Hepatocyte (in vitro differentiated cells): ENCODE results near the gene DUSP14.

Source experiments
- EZH2 ChIP-seq: fragments of 200-600 bp; sonication (generic); IDR thresholded peaks from 2 replicates; pipeline ENCODE4 v1.6.1; 2016; ENCODE audit warnings: antibody characterized with exemption, mild to moderate bottlenecking, borderline replicate concordance
- TF ChIP-seq, protein P1 (sequence below): fragments of 200-600 bp; sonication (generic); IDR thresholded peaks from 2 replicates; pipeline ENCODE4 v1.5.1; 2016; ENCODE audit warnings: antibody characterized with exemption, mild to moderate bottlenecking; ENCODE audit not compliant: poor library complexity

DNA sequence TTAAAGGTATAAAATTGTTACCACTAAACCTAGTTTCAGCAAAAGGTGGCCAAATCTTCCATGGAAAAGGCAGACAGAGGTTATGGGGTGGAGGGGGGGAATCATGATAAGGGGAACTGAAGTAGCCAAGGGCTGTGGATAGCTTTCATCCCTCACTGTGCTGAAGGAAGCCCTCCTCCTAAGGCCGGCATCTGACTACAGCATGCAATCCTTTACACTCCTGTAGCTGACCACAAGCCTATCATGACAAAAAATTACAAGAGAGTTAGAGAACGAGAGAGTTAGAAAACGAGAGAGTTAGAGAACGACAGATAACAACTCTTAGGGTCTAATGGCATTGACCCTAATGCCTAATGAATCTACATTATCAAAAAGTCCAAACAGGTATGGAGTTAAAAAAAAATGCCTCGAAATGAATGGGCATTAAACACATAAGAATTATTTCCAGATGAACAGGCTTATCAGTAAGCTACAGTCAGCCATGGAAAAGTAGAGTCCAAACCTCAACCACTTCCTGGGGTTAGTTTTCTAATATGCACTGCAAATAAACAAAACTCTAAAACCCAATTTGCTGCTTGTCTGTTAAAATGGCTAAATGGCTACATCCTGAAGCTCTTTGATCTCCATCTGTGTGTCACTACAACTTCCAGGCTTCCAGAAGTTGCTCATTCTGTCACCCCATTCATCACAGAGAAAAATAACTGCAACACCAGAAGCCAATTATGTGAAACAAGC, 29.7 kb downstream of the DUSP14 start:
- TF ChIP-seq, protein P1, sequence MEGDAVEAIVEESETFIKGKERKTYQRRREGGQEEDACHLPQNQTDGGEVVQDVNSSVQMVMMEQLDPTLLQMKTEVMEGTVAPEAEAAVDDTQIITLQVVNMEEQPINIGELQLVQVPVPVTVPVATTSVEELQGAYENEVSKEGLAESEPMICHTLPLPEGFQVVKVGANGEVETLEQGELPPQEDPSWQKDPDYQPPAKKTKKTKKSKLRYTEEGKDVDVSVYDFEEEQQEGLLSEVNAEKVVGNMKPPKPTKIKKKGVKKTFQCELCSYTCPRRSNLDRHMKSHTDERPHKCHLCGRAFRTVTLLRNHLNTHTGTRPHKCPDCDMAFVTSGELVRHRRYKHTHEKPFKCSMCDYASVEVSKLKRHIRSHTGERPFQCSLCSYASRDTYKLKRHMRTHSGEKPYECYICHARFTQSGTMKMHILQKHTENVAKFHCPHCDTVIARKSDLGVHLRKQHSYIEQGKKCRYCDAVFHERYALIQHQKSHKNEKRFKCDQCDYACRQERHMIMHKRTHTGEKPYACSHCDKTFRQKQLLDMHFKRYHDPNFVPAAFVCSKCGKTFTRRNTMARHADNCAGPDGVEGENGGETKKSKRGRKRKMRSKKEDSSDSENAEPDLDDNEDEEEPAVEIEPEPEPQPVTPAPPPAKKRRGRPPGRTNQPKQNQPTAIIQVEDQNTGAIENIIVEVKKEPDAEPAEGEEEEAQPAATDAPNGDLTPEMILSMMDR: no peak
- no peak for TF ChIP-seq EZH2
